Measurements from ENCODE around the gene SUN5.

Gene SUN5

DNA sequence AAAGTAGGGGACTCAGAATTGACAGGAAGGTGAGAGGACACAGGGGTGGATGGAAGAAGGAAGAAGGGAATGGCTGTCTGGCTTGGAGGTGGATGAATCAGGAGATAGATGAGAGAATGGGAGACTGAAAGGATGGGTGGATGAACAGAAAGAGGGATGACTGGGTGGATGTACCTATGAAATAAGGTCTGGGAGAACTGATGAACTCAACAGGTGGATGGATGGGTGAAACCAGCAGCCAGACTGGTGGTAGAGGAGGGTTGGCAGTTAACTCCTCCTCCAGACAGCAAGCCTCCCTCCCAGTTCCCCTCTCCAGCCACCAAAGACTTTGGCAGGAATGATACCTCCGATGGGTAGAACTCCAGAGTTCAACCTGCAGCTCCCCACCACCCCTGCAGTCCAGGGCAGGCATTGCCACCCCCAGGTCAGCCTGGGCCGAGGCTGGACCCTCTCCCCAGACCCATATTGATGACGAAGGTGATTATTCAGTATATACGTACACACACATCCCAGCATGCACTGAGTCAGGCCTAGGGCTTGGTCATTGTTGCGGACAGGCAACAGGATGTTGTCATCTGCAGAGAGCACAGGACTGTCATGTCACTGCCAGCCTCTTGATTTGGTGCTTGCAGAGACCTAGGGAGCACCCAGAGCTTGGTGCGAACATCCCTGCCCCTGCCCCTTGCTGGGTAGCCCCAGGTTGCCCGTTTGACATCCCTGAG, 2.0 kb downstream of the SUN5 start:
- no peak for DNase-seq
- no peak for TF ChIP-seq GATA1 (IDR thresholded peaks at IDR 0.05; ENCODE audit: low read depth, low read length)
- TF ChIP-seq POLR2A (IDR thresholded peaks at IDR 0.05; ENCODE audit: low read length), result no peak

DNA sequence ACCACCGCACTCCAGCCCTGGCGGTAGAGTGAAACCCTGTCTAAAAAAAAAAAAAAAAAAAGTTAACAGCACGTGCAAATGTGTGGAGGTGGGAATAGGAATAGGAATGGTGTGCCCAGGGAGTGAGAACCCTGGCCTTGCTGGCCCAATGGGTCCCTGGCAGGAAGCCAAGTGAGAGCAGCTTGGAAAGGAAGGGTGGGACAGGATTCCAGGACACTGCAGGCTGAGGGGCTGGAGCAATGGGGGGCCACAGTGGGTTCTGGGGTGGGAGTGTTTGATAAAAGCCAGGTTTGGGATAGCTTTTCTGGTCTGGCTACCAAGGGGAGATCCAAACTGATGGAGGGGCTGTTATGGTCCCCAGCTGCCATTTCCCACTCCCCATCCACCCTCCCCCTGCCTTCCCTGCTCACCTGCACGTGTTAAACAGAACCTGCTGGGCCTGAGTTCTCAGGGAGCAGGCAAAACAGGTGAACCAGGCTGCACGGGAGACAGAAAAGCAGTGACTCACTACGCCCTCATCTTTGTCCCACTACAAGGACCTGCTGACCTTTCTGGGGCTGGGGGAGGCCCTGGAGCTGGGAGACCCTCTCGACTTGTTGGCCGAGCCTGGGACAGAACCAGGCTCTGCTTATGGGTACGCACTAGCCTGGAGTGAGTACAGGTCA, 3.3 kb downstream of the SUN5 start:
- DNase-seq, result no peak
- TF ChIP-seq GATA1 (IDR thresholded peaks at IDR 0.05; ENCODE audit: low read depth, low read length) (no peak), POLR2A (IDR thresholded peaks at IDR 0.05; ENCODE audit: low read length) (no peak)

DNA sequence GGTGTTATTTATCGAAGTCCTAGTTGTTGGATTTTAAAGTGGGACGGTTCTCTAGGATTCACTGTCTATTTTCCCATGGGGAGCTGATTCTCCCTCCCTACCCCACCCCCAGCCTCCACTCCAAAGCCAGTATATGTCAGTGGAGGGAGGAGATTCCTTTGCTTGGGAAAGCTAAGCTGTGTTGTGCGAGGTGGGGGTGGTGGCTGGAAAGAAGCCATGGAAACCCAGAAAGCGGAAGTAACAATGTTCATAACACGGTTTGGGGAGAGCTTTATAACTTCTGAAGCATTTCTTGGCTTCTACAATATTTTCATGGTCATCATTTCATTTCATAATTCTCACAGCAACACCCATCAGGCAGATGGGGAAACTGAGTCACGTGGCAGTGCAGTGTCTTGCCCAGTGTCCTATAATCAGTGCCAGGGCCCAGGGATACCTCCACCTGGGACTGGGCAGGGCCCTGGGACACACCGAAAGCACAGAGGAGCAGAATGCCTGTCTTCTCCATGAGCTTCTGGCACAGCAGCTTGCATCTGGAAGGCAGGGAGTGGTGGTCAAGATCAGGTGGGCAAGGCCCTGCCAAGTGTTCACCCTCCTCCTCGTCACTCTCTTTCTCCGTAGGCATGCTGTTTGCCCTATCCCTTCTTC, 4.5 kb downstream of the SUN5 start:
- DNase-seq, result no peak
- TF ChIP-seq POLR2A (IDR thresholded peaks at IDR 0.05; ENCODE audit: low read length) (no peak), GATA1 (IDR thresholded peaks at IDR 0.05; ENCODE audit: low read depth, low read length) (no peak)

DNA sequence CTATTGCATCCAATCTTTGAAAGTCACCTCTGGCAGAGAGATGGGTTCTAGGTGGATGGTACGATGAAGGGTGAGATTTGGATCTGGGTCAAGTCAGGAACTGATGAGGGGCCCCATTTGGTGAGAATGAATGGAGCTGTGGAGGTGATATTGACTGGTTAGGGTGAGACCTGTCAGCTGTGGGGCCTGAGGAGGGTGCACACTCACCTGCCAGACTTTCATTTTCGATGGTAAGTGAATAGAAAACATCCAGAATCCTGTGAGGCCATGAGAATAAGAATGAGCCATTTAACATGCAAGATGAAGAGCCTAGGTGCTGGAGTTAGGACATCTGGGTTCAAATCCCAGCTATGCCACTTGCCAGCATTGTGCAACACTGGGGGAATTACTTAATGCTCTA, 6.8 kb downstream of the SUN5 start:
- no peak for DNase-seq
- TF ChIP-seq POLR2A (IDR thresholded peaks at IDR 0.05; ENCODE audit: low read length), result no peak

DNA sequence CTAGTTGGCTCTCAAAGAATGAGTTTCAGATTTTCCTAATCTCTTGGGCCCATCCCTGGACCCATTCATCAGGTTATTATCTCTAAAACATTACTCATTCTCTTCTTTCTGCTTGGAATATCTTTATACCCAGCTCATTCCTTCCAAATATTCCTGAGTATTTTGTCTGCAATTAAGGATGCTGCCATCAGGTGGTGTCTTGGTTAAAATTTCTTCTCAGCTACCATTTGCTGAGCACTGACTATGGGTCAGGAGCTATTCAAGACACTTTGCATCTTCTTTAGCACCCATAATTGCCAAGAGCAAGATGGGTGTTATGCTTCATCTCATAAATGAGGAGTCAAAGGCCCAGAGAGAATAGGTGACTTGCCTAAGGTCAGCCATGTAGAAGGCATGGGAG, 8.4 kb downstream of the SUN5 start:
- no peak for TF ChIP-seq POLR2A (IDR thresholded peaks at IDR 0.05; ENCODE audit: low read length)
- no peak for DNase-seq

DNA sequence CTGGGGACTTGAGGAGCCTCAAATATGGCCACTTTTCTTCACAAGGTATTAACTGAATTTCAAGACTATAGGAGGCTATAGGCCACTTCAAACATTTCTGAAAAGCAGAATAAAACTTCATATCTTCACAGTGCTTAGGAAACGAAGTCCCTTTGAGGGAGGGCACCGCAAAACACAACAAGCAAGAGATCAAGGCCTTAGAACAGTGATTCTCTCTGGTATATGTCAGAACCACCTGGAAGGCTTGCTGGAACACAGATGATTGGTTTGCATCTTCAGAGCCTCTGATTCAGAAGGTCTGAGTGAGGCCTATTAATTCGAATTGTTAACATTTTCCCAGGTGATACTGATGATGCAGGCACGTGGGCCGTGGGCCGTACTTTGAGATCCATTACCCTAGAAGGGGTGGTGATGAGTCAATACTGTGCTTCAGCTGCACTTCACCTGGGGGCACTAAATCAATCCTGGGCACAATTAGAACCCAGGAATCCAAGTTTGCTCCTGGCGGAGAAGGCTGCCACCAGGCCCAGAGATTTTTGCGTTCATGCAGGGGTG, 10.7 kb downstream of the SUN5 start:
- TF ChIP-seq POLR2A (IDR thresholded peaks at IDR 0.05; ENCODE audit: low read length), result no peak
- no peak for TF ChIP-seq GATA1 (IDR thresholded peaks at IDR 0.05; ENCODE audit: low read depth, low read length)
- DNase-seq, result no peak

DNA sequence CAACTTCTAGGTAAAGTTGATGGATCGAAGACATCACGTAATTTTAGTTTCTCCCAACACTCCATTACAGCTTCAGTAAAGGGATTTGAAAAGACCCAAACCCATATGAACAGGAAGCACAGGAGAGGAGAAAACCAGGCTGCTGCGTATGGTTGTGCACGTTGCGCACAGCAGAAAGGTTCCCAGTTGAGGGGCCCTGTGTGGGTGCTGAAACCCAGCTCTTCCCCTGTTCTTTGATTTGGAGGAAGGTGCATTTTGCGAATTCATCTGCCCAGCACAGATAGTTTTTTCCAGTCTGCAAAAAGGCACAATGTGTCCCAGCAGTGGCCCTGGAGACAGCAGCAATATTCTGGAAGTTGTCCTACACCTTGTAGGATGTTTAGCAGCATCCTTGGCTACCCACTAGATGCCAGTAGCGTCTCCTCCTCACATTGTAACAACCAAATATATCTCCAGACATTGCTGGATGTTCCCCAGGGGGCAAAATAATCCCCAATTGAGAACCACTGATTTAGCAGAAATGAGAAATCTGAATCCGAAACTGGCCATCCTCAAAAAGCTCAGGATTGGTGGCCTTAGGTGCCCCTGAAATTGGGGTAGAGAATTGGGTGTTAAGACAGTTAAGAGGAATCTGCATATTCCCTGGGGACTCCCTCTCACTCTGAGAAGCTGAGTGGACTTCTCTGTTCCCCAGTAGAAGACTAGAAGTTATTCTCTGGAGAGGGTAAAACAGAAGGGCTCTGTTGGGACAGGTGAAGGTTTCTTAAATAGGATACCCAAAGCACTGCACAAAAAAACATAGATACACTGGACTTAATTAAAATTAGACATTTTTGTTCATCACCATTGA, 12.2 kb downstream of the SUN5 start:
- no peak for TF ChIP-seq POLR2A (IDR thresholded peaks at IDR 0.05; ENCODE audit: low read length)
- TF ChIP-seq GATA1 (IDR thresholded peaks at IDR 0.05; ENCODE audit: low read depth, low read length), result no peak
- no peak for DNase-seq

DNA sequence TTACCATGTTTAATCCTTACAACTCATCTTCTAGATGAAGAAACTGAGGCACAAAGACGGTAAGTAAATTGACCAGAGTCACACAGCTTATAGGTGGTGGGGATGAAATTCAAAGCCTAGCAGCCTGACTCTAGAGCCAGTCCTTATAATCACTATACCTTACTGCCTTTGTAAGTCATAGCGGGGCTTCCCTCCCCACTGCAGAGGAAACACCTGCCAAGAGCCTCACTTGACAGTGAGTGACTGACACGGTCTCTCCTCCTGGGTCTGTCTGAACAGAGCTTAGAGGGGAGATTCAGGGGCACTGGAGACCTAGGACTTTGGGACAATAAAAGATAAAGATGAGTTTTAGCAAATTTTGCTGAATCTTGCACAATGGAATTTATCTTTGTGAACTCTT, 12.8 kb downstream of the SUN5 start:
- DNase-seq, result no peak
- TF ChIP-seq GATA1 (IDR thresholded peaks at IDR 0.05; ENCODE audit: low read depth, low read length) (no peak), POLR2A (IDR thresholded peaks at IDR 0.05; ENCODE audit: low read length) (no peak)

DNA sequence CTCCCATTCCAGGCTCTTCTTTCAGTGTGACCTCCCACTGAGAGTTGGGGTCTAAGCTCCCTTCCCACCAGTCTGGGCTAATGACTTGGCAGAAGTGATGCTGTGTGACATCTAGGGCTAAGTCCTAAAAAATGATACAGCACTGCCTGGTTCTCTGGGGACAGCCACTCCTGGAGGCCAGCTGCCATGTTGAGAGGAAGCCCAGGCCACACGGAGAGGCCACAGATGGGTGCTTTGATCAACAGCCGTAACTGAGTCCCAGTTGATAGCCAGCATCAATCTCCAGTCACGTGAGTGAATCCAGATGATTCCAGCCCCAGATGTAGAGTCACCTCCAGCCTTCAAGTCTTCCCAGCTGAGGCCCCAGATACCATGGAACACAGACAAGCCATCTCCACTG, 13.8 kb downstream of the SUN5 start:
- no peak for TF ChIP-seq GATA1 (IDR thresholded peaks at IDR 0.05; ENCODE audit: low read depth, low read length)
- TF ChIP-seq POLR2A (IDR thresholded peaks at IDR 0.05; ENCODE audit: low read length), result no peak
- no peak for DNase-seq

DNA sequence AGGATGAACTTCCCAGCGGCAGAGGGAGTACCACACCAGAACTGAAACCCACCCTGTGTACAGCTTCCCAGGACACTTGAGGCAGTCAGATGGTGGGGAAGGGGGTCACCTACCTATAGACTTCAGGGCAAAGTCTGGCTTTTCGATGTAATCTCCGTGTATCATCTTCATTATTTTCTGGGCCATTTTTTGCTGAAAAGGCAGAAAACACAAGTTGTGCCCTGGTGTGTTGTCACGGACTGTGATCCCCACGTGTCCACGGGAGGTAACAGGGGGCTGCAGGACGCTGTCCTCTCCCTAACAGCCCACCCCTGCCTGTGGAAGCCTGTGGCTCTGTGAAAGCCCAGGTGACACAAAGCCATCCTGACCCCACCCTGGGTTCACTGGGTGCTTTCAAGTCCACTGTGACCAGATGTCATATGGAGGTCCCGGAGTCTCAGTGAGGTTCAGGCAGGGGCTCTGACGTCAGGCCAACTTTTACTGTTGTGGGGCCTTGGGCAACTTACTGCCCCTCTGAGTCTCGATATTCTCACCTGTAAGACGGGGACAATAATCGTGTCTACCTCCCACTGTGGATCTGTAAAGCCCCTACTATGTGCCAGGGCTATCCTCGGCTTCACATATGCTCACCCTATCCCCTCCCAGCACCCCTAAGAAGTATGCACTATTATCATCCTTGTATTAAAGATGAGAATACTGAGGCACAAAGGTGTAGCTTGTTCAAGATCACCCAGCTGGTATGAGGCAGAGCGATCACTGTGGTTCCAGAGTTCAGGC, 14.5 kb downstream of the SUN5 start:
- no peak for TF ChIP-seq GATA1 (IDR thresholded peaks at IDR 0.05; ENCODE audit: low read depth, low read length)
- no peak for TF ChIP-seq POLR2A (IDR thresholded peaks at IDR 0.05; ENCODE audit: low read length)
- DNase-seq, result no peak

DNA sequence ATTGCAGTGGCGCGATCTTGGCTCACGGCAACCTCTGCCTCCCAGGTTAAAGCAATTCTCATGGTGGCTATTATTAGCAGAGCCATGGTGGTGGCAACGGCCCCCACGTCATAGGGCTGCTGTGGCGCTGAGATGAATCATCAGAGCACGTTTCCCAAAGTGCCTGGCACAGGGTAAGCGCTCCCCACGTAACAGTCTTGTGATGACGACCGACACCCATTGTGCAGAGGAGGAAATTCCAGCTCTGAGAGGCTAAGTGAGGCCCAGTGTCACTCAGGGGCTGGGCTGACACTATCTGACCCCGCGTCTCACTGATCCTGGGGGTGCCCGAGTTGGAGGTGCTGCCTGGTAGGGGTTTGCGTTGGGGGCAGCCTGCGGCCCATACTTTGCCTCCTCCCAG, 16.2 kb downstream of the SUN5 start:
- TF ChIP-seq POLR2A (IDR thresholded peaks at IDR 0.05; ENCODE audit: low read length), result no peak
- TF ChIP-seq GATA1 (IDR thresholded peaks at IDR 0.05; ENCODE audit: low read depth, low read length), result no peak
- no peak for DNase-seq

DNA sequence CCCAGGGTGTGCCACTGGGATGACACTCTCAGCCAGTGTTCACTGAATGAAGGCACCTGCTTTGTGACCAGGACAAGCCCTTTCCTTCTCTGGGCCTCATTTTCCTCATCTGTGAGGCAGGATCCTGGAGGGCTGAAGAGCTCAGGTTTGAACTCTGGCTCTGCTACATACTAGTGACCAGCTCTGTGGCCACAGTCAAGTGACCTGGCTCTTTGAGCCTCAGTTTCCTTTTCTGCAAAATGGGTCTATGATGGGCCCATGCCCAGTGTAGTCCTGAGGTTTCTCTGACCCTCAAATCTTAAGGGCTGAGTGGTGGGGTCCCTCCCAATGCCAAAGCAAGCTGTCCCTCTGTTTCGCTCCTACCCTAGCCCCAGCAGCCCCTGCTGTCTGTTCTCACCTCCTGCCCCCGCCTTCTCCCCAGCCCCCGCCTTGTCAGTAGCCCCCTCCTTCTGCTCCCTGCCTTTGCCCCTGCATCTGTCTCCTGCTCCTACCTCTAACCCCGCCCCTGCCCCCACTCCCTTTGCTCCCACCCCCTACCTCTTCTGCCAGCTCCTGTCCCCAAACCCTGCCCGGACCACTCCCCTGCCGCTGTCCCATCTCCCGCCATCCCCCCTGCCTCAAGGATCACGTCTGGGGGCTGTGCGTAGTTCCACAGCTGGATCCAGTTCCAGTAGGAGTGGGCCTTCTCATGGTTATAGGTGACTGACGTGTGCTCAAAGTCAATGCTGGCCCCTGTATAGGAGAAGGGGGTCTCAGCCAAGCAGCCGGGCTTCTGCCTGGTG, 17.0 kb downstream of the SUN5 start:
- DNase-seq, result no peak
- no peak for TF ChIP-seq POLR2A (IDR thresholded peaks at IDR 0.05; ENCODE audit: low read length)
- TF ChIP-seq GATA1 (IDR thresholded peaks at IDR 0.05; ENCODE audit: low read depth, low read length), result no peak

Measured in erythroblast (primary cell).